Measurements from ENCODE around the gene C4orf33.

C4orf33 gene

GRCh38 chr4:129153700-129154099 is 57.7 kb downstream of the C4orf33 start (continued):
- TF ChIP-seq PRDM4 (tag by site-specific recombination; IDR thresholded peaks at IDR 0.05) (no peak), ZNF558 (tag by site-specific recombination; IDR thresholded peaks at IDR 0.05) (no peak), FEZF1 (tag by site-specific recombination; IDR thresholded peaks at IDR 0.05) (no peak), ZNF350 (tag by site-specific recombination; IDR thresholded peaks at IDR 0.05) (no peak), GFI1B (tag by site-specific recombination; IDR thresholded peaks at IDR 0.05) (no peak), YY2 (tag by site-specific recombination; IDR thresholded peaks at IDR 0.05) (no peak), ZNF560 (tag by site-specific recombination; IDR thresholded peaks at IDR 0.05; ENCODE audit: borderline replicate concordance) (no peak), PRDM1 (tag by site-specific recombination; IDR thresholded peaks at IDR 0.05) (no peak), KLF1 (tag by site-specific recombination; IDR thresholded peaks at IDR 0.05) (no peak)

GRCh38 chr4:129162450-129162849 is 66.5 kb downstream of the C4orf33 start:
- Histone ChIP-seq H3K36me3 (ENCODE audit: control insufficient read depth in 2 of 2, insufficient read depth in 1 of 2, low read length in 2 of 2) (no peaks in the 10 kb centered on the region), H3K4me1 (ENCODE audit: control insufficient read depth, insufficient read depth, low read length) (no peaks in the 10 kb centered on the region), H3K9me3 (ENCODE audit: control insufficient read depth, insufficient read depth, low read depth, low read length) (no peaks in the 10 kb centered on the region), H3K4me3 (ENCODE audit: low read depth, low read length) (no peak overlapping the region), H3K27ac (ENCODE audit: extremely low read depth, low read depth, low read length) (no peak overlapping the region)
- POLR2A ChIA-PET = no interaction called here
- CTCF ChIA-PET = no interaction called here
- no peak for TF ChIP-seq GFI1B (tag by site-specific recombination; IDR thresholded peaks at IDR 0.05)
- no peak for TF ChIP-seq ZSCAN23 (tag by site-specific recombination; IDR thresholded peaks at IDR 0.05)
- no peak for TF ChIP-seq ZNF341 (tag by site-specific recombination; IDR thresholded peaks at IDR 0.05; ENCODE audit: low read depth)
- no peak for TF ChIP-seq ZNF558 (tag by site-specific recombination; IDR thresholded peaks at IDR 0.05)
- no peak for TF ChIP-seq ZBTB1 (tag by site-specific recombination; IDR thresholded peaks at IDR 0.05)
- no peak for TF ChIP-seq ZNF76 (tag by site-specific recombination; IDR thresholded peaks at IDR 0.05; ENCODE audit: borderline replicate concordance, low read depth)
- no peak for TF ChIP-seq TRIM28 (IDR thresholded peaks at IDR 0.05; ENCODE audit: borderline replicate concordance, low read length)
- no peak for TF ChIP-seq SETDB1 (IDR thresholded peaks at IDR 0.05; ENCODE audit: insufficient read length, low read length)
- TF ChIP-seq REPIN1 (tag by site-specific recombination; IDR thresholded peaks at IDR 0.05; ENCODE audit: low read depth) = no peak
- TF ChIP-seq ZNF660 (tag by site-specific recombination; IDR thresholded peaks at IDR 0.05) = no peak

- no peaks in the 10 kb centered on the region for H3K36me3 ChIP-seq (ENCODE audit: control insufficient read depth in 2 of 2, insufficient read depth in 1 of 2, low read length in 2 of 2)
- no peaks in the 10 kb centered on the region for H3K9me3 ChIP-seq (ENCODE audit: control insufficient read depth, insufficient read depth, low read depth, low read length)
- TF ChIP-seq GLIS1 (tag by site-specific recombination; IDR thresholded peaks at IDR 0.05) = no peak
- TF ChIP-seq ZSCAN16 (tag by site-specific recombination; IDR thresholded peaks at IDR 0.05) = no peak
- no peak for TF ChIP-seq BCL11B (tag by site-specific recombination; IDR thresholded peaks at IDR 0.05; ENCODE audit: low read depth)
- no peak for TF ChIP-seq ZNF404 (tag by site-specific recombination; IDR thresholded peaks at IDR 0.05)
- no peak for TF ChIP-seq ZNF362 (tag by site-specific recombination; IDR thresholded peaks at IDR 0.05)
- TF ChIP-seq ZNF677 (tag by site-specific recombination; IDR thresholded peaks at IDR 0.05) = no peak
- H3K27ac ChIP-seq (ENCODE audit: extremely low read depth, low read depth, low read length) = no peak overlapping the region
- no peak overlapping the region for H3K4me3 ChIP-seq (ENCODE audit: low read depth, low read length)
- POLR2A ChIA-PET = no interaction called here
- H3K4me1 ChIP-seq (ENCODE audit: control insufficient read depth, insufficient read depth, low read length) = no peaks in the 10 kb centered on the region
- CTCF ChIA-PET = no interaction called here
Measured at GRCh38 chr4:129163427-129163826, 67.5 kb downstream of the C4orf33 start.
